ENCODE measurements around the gene HOXD11. TPM values are rescaled to one million over a fixed set of nuclear protein-coding genes. Genes with fewer than 3 reads are reported as not detected.

The HOXD11 gene
- total and polyA plus RNA-seq, 2 of the 13 experiments (the other 11 are each of a cell fraction or from before 2014, with no cell fraction given) = not detected

GRCh38 chr2:176140513-176141317 is 33.6 kb downstream of the HOXD11 start (continued):
- no peak for TF ChIP-seq ZNF737 (CRISPR knock-in tag; IDR thresholded peaks at IDR 0.05; ENCODE audit: borderline replicate concordance)
- TF ChIP-seq ZNF362 (CRISPR knock-in tag; IDR thresholded peaks at IDR 0.05; ENCODE audit: borderline replicate concordance) = no peak
- peak; percentile 65; the same call in 1 of the 2 replicates for TF ChIP-seq ZNF430 (CRISPR knock-in tag; IDR thresholded peaks at IDR 0.05)
- no peak for TF ChIP-seq RBM22 (optimal IDR thresholded peaks at IDR 0.05; ENCODE audit: low read length)
- peak; percentile 86; the same call in 1 of the 2 replicates for TF ChIP-seq E2F5 (CRISPR knock-in tag; conservative IDR thresholded peaks at IDR 0.05)
- no peak; the same call in 1 of the 2 replicates for TF ChIP-seq ARNTL (CRISPR knock-in tag; IDR thresholded peaks at IDR 0.05)
- TF ChIP-seq CERS6 (CRISPR knock-in tag; IDR thresholded peaks at IDR 0.05) = no peak
- TF ChIP-seq ZNF414 (CRISPR knock-in tag; IDR thresholded peaks at IDR 0.05) = no peak
- TF ChIP-seq PRDM4 (CRISPR knock-in tag; IDR thresholded peaks at IDR 0.05; ENCODE audit: borderline replicate concordance) = no peak
- no peak for TF ChIP-seq ZNF441 (CRISPR knock-in tag; IDR thresholded peaks at IDR 0.05; ENCODE audit: borderline replicate concordance)
- TF ChIP-seq SOX5 (CRISPR knock-in tag; IDR thresholded peaks at IDR 0.05; ENCODE audit: borderline replicate concordance) = peak; percentile 20; the same call in 1 of the 2 replicates
- no peak for TF ChIP-seq ZBTB44 (CRISPR knock-in tag; IDR thresholded peaks at IDR 0.05)
- peak; percentile 53; the same call in 1 of the 2 replicates for TF ChIP-seq ZSCAN25 (CRISPR knock-in tag; IDR thresholded peaks at IDR 0.05)
- TF ChIP-seq FOXO1 (CRISPR knock-in tag; IDR thresholded peaks at IDR 0.05) = peak; percentile 59; the same call in 1 of the 2 replicates
- TF ChIP-seq ZNF564 (CRISPR knock-in tag; IDR thresholded peaks at IDR 0.05) = peak; percentile 80
- TF ChIP-seq CEBPG (CRISPR knock-in tag; IDR thresholded peaks at IDR 0.05) = no peak
- TF ChIP-seq HMG20B (CRISPR knock-in tag; conservative IDR thresholded peaks at IDR 0.05) = no peak
- TF ChIP-seq PITX1 (CRISPR knock-in tag; IDR thresholded peaks at IDR 0.05) = no peak; the same call in 1 of the 2 replicates
